ENCODE measurements around the gene SGCA. TPM values are rescaled to one million over a fixed set of nuclear protein-coding genes. Genes with fewer than 3 reads are reported as not detected.
A peak's percentile ranks its signal among the peaks of the same experiment; 100 is the strongest.

The SGCA gene
- total RNA-seq, 2 experiments from 2014 or later, result not detected

DNA sequence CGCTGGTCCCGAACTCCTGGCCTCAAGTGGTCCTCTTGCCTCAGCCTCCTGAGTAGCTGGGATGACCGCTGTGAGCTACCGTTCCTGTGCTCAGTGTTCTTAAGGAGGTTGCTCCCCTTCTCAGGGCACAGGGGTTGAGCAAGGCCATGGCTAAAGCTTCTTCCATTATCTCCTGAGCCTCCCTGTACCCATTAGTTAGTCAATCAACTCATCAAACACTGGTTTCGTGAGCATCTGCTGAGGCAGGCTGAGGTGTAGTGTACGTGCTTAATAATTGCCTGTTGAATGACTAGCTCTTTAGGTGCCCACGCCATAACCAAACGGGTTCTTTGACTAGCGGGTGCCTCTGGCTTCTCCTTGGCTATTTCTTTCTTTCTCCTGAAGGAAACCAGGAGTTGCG lies 11.7 kb downstream of the SGCA start:
- Histone ChIP-seq H3K27ac (ENCODE audit: low read depth in 1 of 2, low read length in 2 of 2) (no peak overlapping the region), H3K27me3 (ENCODE audit: control insufficient read depth in 1 of 2, insufficient read depth in 2 of 2, low read length in 2 of 2) (no peaks in the 10 kb centered on the region), H3K9me3 (ENCODE audit: control insufficient read depth in 1 of 2, insufficient read depth in 1 of 2, low read length in 2 of 2) (no peaks in the 10 kb centered on the region), H3K4me1 (ENCODE audit: insufficient read depth, low read length) (peaks cover 11% of the 10 kb centered on the region), H3K4me3 (ENCODE audit: low read length) (no peak overlapping the region), H3K36me3 (ENCODE audit: insufficient read depth, low read length) (no peaks in the 10 kb centered on the region)
- Mint-ChIP-seq H3K4me3 (no peak overlapping the region), H3K36me3 (ENCODE audit: low read depth) (no peaks in the 10 kb centered on the region), H3K27ac (no peak overlapping the region), H3K27me3 (no peaks in the 10 kb centered on the region), H3K9me3 (no peaks in the 10 kb centered on the region), H3K4me1 (ENCODE audit: low read depth) (peaks cover 11% of the 10 kb centered on the region)
- intact Hi-C loops (cut with DNase I, micrococcal nuclease), result loop anchor here in 1 of 2 experiments (5.0 kb wide), 1 partner anchor 35 kb away; no protein-coding TSS in a partner anchor
- TF ChIP-seq, protein P1, sequence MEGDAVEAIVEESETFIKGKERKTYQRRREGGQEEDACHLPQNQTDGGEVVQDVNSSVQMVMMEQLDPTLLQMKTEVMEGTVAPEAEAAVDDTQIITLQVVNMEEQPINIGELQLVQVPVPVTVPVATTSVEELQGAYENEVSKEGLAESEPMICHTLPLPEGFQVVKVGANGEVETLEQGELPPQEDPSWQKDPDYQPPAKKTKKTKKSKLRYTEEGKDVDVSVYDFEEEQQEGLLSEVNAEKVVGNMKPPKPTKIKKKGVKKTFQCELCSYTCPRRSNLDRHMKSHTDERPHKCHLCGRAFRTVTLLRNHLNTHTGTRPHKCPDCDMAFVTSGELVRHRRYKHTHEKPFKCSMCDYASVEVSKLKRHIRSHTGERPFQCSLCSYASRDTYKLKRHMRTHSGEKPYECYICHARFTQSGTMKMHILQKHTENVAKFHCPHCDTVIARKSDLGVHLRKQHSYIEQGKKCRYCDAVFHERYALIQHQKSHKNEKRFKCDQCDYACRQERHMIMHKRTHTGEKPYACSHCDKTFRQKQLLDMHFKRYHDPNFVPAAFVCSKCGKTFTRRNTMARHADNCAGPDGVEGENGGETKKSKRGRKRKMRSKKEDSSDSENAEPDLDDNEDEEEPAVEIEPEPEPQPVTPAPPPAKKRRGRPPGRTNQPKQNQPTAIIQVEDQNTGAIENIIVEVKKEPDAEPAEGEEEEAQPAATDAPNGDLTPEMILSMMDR (IDR thresholded peaks at IDR 0.05), result no peak
- CTCF ChIA-PET, result interaction anchor here (1.5 to 2.2 kb wide), 3 partner anchors 20 to 84 kb away, joined by 4 to 6 read pairs (median 5); no protein-coding TSS in a partner anchor
- ATAC-seq (ENCODE audit: poor library complexity), result no peak
- POLR2A ChIA-PET, result interaction anchor here (0.7 to 1.1 kb wide), 3 partner anchors 15 to 60 kb away, joined by 3 read pairs; no protein-coding TSS in a partner anchor
- DNase-seq, result no peak

DNA sequence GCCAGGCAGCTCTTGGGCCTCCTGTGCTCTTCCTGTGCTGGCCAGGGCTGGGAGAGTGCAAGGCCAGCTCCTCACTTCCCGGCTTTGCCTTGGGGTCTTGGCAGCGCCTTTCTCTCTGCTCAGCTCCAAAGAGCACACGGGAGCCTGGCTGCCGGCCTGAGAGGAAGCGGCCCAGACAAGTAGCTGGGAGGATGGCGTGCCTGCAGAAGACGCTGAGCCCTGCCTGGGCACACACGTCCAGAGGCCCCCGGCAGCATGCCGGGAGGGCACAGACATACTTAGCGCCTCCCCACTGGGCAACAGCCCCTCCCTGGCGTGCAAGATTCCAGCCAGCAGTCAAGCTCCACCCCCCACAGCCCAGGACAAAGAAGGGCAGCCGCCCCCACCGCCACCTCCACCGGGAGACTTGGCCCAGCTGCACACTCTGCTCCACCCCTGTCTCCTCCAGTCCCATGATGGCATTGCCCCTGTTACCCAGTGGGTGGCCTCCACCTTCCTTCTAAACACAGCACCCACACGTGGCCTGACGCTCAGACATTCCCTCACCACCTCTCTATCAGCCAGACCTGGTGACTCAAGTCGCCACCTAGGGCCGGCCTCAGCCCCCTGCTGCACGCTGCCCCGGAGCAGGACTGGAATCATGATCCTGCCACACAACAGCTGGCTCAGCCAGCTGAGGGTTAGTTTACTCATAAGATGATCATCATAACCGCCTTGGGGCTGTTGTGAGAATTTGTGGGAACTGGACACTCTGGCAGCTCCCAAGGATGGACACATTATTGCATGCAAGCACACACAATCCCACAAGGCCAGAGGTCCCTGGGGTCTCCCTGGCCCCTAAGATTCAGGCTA lies 12.4 kb downstream of the SGCA start:
- H3K9me3 ChIP-seq (ENCODE audit: control insufficient read depth in 1 of 2, insufficient read depth in 1 of 2, low read length in 2 of 2), result no peaks in the 10 kb centered on the region
- peaks cover 16% of the 10 kb centered on the region for H3K4me1 Mint-ChIP-seq (ENCODE audit: low read depth)
- intact Hi-C loops (cut with DNase I, micrococcal nuclease), result loop anchor here in 1 of 2 experiments (5.0 kb wide), 1 partner anchor 36 kb away; no protein-coding TSS in a partner anchor
- H3K9me3 Mint-ChIP-seq, result no peaks in the 10 kb centered on the region
- CTCF ChIA-PET, result interaction anchor here (1.0 to 2.2 kb wide), 4 partner anchors 19 to 84 kb away, joined by 4 to 7 read pairs (median 6); no protein-coding TSS in a partner anchor
- POLR2A ChIA-PET, result interaction anchor here (0.7 to 1.1 kb wide), 3 partner anchors 16 to 61 kb away, joined by 3 read pairs; no protein-coding TSS in a partner anchor
- peak; percentile 23 to 77 (median 40) for DNase-seq
- H3K27me3 ChIP-seq (ENCODE audit: control insufficient read depth in 1 of 2, insufficient read depth in 2 of 2, low read length in 2 of 2), result no peaks in the 10 kb centered on the region
- H3K27me3 Mint-ChIP-seq, result no peaks in the 10 kb centered on the region
- no peak overlapping the region for H3K4me3 ChIP-seq (ENCODE audit: low read length)
- no peak overlapping the region for H3K27ac ChIP-seq (ENCODE audit: low read depth in 1 of 2, low read length in 2 of 2)
- H3K27ac Mint-ChIP-seq, result no peak overlapping the region
- TF ChIP-seq, protein P1 (IDR thresholded peaks at IDR 0.05), result peak; percentile 58
- peak overlapping the region; percentile 39 for H3K4me3 Mint-ChIP-seq
- no peaks in the 10 kb centered on the region for H3K36me3 ChIP-seq (ENCODE audit: insufficient read depth, low read length)
- H3K36me3 Mint-ChIP-seq (ENCODE audit: low read depth), result no peaks in the 10 kb centered on the region
- H3K4me1 ChIP-seq (ENCODE audit: insufficient read depth, low read length), result peaks cover 12% of the 10 kb centered on the region
- peak; percentile 92 for ATAC-seq (ENCODE audit: poor library complexity)

DNA sequence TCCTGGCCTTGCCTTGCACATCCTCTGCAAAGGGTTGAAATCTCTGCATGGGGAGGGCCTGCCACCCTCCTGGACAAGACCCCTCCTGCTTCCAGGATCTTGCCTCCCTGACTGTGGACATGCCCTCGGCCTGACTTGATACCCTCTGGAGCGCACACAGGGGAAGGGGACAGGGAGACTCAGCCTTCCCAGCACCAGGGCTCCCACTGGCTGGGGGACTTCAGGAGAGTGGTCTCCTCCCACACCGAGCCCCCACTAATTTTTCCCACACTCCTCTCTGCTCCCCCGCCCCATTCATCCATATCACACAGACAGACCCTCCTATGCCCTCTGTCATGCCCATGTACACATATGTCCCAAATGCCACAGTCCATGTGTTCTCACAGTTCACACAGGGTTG lies 14.3 kb downstream of the SGCA start:
- intact Hi-C loops (cut with DNase I, micrococcal nuclease), result no loop called here
- H3K9me3 ChIP-seq (ENCODE audit: control insufficient read depth in 1 of 2, insufficient read depth in 1 of 2, low read length in 2 of 2), result no peaks in the 10 kb centered on the region
- H3K27ac ChIP-seq (ENCODE audit: low read depth in 1 of 2, low read length in 2 of 2), result no peak overlapping the region
- POLR2A ChIA-PET, result no interaction called here
- no peaks in the 10 kb centered on the region for H3K27me3 ChIP-seq (ENCODE audit: control insufficient read depth in 1 of 2, insufficient read depth in 2 of 2, low read length in 2 of 2)
- Mint-ChIP-seq H3K27ac (no peak overlapping the region), H3K36me3 (ENCODE audit: low read depth) (no peaks in the 10 kb centered on the region), H3K4me3 (no peak overlapping the region), H3K4me1 (ENCODE audit: low read depth) (peaks cover 26% of the 10 kb centered on the region), H3K9me3 (no peaks in the 10 kb centered on the region), H3K27me3 (no peaks in the 10 kb centered on the region)
- CTCF ChIA-PET, result no interaction called here
- TF ChIP-seq, protein P1 (IDR thresholded peaks at IDR 0.05), result no peak
- no peak overlapping the region for H3K4me3 ChIP-seq (ENCODE audit: low read length)
- DNase-seq (no peak), ATAC-seq (ENCODE audit: poor library complexity) (no peak)
- no peaks in the 10 kb centered on the region for H3K36me3 ChIP-seq (ENCODE audit: insufficient read depth, low read length)
- H3K4me1 ChIP-seq (ENCODE audit: insufficient read depth, low read length), result peaks cover 28% of the 10 kb centered on the region

Data from CD4-positive, alpha-beta T cell (primary cell).